HG02852 (cell line): Measurements from ENCODE around the gene OGFOD1.

ENCODE experiments used
- ATAC-seq: cut with Tn5 transposase; IDR thresholded peaks from one replicate; pipeline ENCODE4 v1.9.1; 2021; ENCODE audit warnings: mild to moderate bottlenecking, moderate library complexity; ENCODE audit not compliant: unreplicated experiment

OGFOD1 gene

DNA sequence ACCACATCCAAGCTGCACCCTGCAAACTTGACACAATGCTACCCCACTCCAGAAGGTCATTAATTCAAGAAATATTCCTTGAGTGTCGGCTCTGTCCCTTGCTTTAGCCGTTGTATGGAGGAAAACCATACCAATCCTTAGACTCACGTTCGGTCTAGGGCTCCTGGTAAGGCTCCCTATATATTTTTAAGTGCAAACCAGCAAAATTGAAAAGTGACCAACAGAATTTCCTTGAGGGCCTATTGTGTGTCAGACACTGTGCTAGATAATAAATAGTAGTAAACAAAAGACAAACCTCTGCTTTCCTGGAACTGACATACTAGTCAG lies 68.9 kb downstream of the OGFOD1 start:
- ATAC-seq: no peak

DNA sequence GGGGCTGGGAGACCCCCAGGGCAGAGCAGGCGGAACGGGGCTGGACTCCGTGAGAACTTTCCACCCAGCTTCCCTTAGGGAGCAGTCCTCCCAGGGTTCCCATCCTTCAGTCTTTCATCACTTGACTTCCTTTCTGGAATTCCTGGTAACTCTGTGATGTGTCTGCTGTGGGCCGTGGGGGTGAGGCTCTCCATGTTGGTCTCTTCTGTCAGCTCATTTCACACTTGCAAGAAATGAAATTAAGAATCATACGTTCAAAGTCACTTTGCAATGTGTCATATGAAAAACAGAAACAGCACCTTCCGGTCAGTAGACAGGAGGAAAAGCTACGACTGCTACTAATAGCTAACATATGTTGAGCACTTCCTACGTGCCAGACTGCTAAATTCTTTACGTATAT lies 73.9 kb downstream of the OGFOD1 start:
- ATAC-seq: no peak
